HepG2 (cell line): ENCODE measurements around the gene NEURL2. TPM values are rescaled to one million over a fixed set of nuclear protein-coding genes. Genes with fewer than 3 reads are reported as not detected.

ENCODE experiments used
- CCAR2 ChIP-seq: fragments of 200-400 bp; formaldehyde crosslinking; optimal IDR thresholded peaks from 2 replicates; pipeline ENCODE3; 2018; ENCODE audit warnings: low read depth, mild to moderate bottlenecking, low read length, moderate library complexity
- FOSL1 ChIP-seq: sonication (generic); formaldehyde crosslinking; IDR thresholded peaks from 2 replicates; pipeline ENCODE4 v1.9.0; 2021; ENCODE audit warnings: missing genetic modification reagents, borderline replicate concordance
- POLR2G ChIP-seq: fragments of 200-400 bp; formaldehyde crosslinking; IDR thresholded peaks from 2 replicates; pipeline ENCODE4 v1.6.1; 2018; ENCODE audit warnings: mild to moderate bottlenecking, low read depth, low read length, moderate library complexity
- RFX5 ChIP-seq: IDR thresholded peaks from 2 replicates; pipeline ENCODE4 v1.6.1; 2011; ENCODE audit warnings: low read depth, low read length, improper control_type of control experiment
- SAP130 ChIP-seq: IDR thresholded peaks from 2 replicates; pipeline ENCODE4 v1.6.1; 2016; ENCODE audit warnings: low read depth
- SMAD1 ChIP-seq: sonication (generic); formaldehyde crosslinking; IDR thresholded peaks from 2 replicates; pipeline ENCODE4 v1.4.0; 2020; ENCODE audit warnings: missing genetic modification reagents, low read depth, mild to moderate bottlenecking, borderline replicate concordance
- ZKSCAN5 ChIP-seq: sonication (generic); formaldehyde crosslinking; IDR thresholded peaks from 2 replicates; pipeline ENCODE4 v1.5.1; 2020; ENCODE audit warnings: mild to moderate bottlenecking, missing genetic modification reagents
- ZMAT3 ChIP-seq: sonication (generic); formaldehyde crosslinking; conservative IDR thresholded peaks from 2 replicates; pipeline ENCODE4 v1.7.0; 2021; ENCODE audit warnings: missing genetic modification reagents
- ZNF558 ChIP-seq: sonication (generic); formaldehyde crosslinking; IDR thresholded peaks from 2 replicates; pipeline ENCODE4 v1.9.0; 2022; ENCODE audit warnings: mild to moderate bottlenecking, missing genetic modification reagents, borderline replicate concordance
- ZNF564 ChIP-seq: sonication (generic); formaldehyde crosslinking; IDR thresholded peaks from 2 replicates; pipeline ENCODE4 v1.8.1; 2023; ENCODE audit warnings: mild to moderate bottlenecking, missing genetic modification reagents
- ZNF670 ChIP-seq: sonication (generic); formaldehyde crosslinking; IDR thresholded peaks from 2 replicates; pipeline ENCODE4 v1.8.0; 2022; ENCODE audit warnings: mild to moderate bottlenecking, missing genetic modification reagents, borderline replicate concordance
- ZNF816 ChIP-seq: sonication (generic); formaldehyde crosslinking; IDR thresholded peaks from 2 replicates; pipeline ENCODE4 v1.8.0; 2022; ENCODE audit warnings: missing genetic modification reagents, mild to moderate bottlenecking, borderline replicate concordance
- polyA plus RNA-seq, 8 experiments: library from polyadenylated mRNA; depleted of rRNA in 3 of 8; stranded (reverse) in 7 of 8; unstranded in 1 of 8; fragments of >200 nt; fragmentation: Illumina TruSeq in 4 of 8; extraction: Trizol in 4 of 8; gene quantifications; 2 replicates each; pipeline versions ENCODE4 v1.2.1 to v1.2.3, GENCODE V29; 2011 to 2016; ENCODE audit warnings: low read depth in 4 of 8, missing spikeins in 1 of 8, mixed read lengths in 1 of 8; ENCODE audit not compliant: insufficient read depth in 1 of 8
- total RNA-seq, 5 experiments: library from RNA; depleted of rRNA; stranded (reverse); fragments of >200 nt; fragmentation: Illumina TruSeq; extraction: Trizol; gene quantifications; 2 replicates each; pipeline ENCODE4 v1.2.3, GENCODE V29; 2016; ENCODE audit warnings: low read depth in 1 of 5
- TF ChIP-seq, protein P1 (sequence below): sonication (generic); formaldehyde crosslinking; IDR thresholded peaks from 2 replicates; pipeline ENCODE4 v1.5.0; 2020; ENCODE audit warnings: missing genetic modification reagents
- TF ChIP-seq, protein P2 (sequence below): sonication (generic); formaldehyde crosslinking; IDR thresholded peaks from 2 replicates; pipeline ENCODE4 v1.8.1; 2023; ENCODE audit warnings: mild to moderate bottlenecking, missing genetic modification reagents, borderline replicate concordance
- TF ChIP-seq, protein P3 (sequence below): IDR thresholded peaks from 2 replicates; pipeline ENCODE4 v1.6.1; 2016; ENCODE audit warnings: missing biosample characterization, missing genetic modification reagents, low read depth
- TF ChIP-seq, protein P4 (sequence below): sonication (generic); formaldehyde crosslinking; IDR thresholded peaks from 2 replicates; pipeline ENCODE4 v1.4.0; 2020; ENCODE audit warnings: mild to moderate bottlenecking, low read depth, missing genetic modification reagents
- TF ChIP-seq, protein P5 (sequence below): sonication (generic); formaldehyde crosslinking; IDR thresholded peaks from 2 replicates; pipeline ENCODE4 v1.5.1; 2020; ENCODE audit warnings: missing genetic modification reagents, mild to moderate bottlenecking, borderline replicate concordance
- TF ChIP-seq, protein P6 (sequence below): sonication (generic); formaldehyde crosslinking; IDR thresholded peaks from 2 replicates; pipeline ENCODE4 v1.4.0; 2020; ENCODE audit warnings: mild to moderate bottlenecking, missing genetic modification reagents, borderline replicate concordance

Gene NEURL2
- total and polyA plus RNA-seq, 2 of the 13 experiments (the other 11 are each of a cell fraction or from before 2014, with no cell fraction given) = 7.2 to 9.7 TPM

DNA sequence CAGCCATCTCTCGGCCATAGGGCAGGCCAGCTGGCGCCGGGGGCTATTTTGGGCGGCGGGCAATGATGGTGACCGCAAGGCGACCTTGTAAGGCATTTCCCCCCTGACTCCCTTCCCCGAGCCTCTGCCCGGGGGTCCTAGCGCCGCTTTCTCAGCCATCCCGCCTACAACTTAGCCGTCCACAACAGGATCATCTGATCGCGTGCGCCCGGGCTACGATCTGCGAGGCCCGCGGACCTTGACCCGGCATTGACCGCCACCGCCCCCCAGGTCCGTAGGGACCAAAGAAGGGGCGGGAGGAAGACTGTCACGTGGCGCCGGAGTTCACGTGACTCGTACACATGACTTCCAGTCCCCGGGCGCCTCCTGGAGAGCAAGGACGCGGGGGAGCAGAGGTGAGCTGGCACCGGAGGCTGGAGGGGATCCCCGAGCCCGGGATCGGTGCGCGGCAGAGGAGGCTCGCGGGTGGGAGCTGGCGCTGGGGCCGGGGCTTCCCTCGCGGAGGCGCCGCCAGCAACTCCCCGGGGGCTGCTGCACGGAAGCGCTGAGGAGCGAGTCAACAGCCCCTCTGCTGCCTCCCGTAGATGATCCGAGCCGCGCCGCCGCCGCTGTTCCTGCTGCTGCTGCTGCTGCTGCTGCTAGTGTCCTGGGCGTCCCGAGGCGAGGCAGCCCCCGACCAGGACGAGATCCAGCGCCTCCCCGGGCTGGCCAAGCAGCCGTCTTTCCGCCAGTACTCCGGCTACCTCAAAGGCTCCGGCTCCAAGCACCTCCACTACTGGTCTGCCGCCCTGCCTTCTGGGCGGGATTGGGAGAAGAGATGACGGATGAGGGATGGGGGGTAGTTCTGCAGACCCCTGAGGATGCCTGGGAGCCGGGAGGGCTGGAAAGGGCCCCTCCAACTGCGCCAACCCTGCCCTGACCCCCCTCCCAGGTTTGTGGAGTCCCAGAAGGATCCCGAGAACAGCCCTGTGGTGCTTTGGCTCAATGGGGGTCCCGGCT is at the start of gene NEURL2, which contains the start of gene CTSA (continued):
- TF ChIP-seq, protein P1, sequence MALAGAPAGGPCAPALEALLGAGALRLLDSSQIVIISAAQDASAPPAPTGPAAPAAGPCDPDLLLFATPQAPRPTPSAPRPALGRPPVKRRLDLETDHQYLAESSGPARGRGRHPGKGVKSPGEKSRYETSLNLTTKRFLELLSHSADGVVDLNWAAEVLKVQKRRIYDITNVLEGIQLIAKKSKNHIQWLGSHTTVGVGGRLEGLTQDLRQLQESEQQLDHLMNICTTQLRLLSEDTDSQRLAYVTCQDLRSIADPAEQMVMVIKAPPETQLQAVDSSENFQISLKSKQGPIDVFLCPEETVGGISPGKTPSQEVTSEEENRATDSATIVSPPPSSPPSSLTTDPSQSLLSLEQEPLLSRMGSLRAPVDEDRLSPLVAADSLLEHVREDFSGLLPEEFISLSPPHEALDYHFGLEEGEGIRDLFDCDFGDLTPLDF (CRISPR knock-in tag) = peak; percentile 98
- TF ChIP-seq ZNF558 (CRISPR knock-in tag) = peak; percentile 99
- peak; percentile 23 for TF ChIP-seq FOSL1 (CRISPR knock-in tag)
- TF ChIP-seq, protein P2, sequence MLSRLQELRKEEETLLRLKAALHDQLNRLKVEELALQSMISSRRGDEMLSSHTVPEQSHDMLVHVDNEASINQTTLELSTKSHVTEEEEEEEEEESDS = peak; percentile 98
- TF ChIP-seq ZNF564 (CRISPR knock-in tag) = peak; percentile 98
- peak; percentile 90; the same call in 1 of the 2 replicates for TF ChIP-seq SMAD1
- TF ChIP-seq RFX5 = no peak
- TF ChIP-seq, protein P3, sequence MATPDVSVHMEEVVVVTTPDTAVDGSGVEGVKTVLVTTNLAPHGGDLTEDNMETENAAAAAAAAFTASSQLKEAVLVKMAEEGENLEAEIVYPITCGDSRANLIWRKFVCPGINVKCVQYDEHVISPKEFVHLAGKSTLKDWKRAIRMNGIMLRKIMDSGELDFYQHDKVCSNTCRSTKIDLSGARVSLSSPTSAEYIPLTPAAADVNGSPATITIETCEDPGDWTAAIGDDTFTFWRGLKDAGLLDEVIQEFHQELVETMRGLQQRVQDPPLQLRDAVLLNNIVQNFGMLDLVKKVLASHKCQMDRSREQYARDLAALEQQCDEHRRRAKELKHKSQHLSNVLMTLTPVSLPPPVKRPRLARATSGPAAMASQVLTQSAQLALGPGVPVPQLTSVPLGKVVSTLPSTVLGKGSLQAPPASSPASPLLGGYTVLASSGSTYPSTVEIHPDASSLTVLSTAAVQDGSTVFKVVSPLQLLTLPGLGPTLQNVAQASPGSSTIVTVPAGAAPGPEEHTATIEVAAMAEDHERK (CRISPR knock-in tag) = peak; percentile 58
- TF ChIP-seq, protein P4, sequence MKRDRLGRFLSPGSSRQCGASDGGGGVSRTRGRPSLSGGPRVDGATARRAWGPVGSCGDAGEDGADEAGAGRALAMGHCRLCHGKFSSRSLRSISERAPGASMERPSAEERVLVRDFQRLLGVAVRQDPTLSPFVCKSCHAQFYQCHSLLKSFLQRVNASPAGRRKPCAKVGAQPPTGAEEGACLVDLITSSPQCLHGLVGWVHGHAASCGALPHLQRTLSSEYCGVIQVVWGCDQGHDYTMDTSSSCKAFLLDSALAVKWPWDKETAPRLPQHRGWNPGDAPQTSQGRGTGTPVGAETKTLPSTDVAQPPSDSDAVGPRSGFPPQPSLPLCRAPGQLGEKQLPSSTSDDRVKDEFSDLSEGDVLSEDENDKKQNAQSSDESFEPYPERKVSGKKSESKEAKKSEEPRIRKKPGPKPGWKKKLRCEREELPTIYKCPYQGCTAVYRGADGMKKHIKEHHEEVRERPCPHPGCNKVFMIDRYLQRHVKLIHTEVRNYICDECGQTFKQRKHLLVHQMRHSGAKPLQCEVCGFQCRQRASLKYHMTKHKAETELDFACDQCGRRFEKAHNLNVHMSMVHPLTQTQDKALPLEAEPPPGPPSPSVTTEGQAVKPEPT (CRISPR knock-in tag) = peak; percentile 98
- peak; percentile 100 for TF ChIP-seq SAP130 (CRISPR knock-in tag)
- peak; percentile 60; the same call in 1 of the 2 replicates for TF ChIP-seq ZNF816 (CRISPR knock-in tag)
- peak; percentile 99 for TF ChIP-seq POLR2G
- no peak; the same call in 1 of the 2 replicates for TF ChIP-seq ZKSCAN5 (CRISPR knock-in tag)
- peak; percentile 99 for TF ChIP-seq ZMAT3 (CRISPR knock-in tag)
- 0 out of 2 replicates have a peak, but pooled peaks have one; percentile 82 for TF ChIP-seq ZNF670 (CRISPR knock-in tag)
- no peak for TF ChIP-seq CCAR2
- TF ChIP-seq, protein P5, sequence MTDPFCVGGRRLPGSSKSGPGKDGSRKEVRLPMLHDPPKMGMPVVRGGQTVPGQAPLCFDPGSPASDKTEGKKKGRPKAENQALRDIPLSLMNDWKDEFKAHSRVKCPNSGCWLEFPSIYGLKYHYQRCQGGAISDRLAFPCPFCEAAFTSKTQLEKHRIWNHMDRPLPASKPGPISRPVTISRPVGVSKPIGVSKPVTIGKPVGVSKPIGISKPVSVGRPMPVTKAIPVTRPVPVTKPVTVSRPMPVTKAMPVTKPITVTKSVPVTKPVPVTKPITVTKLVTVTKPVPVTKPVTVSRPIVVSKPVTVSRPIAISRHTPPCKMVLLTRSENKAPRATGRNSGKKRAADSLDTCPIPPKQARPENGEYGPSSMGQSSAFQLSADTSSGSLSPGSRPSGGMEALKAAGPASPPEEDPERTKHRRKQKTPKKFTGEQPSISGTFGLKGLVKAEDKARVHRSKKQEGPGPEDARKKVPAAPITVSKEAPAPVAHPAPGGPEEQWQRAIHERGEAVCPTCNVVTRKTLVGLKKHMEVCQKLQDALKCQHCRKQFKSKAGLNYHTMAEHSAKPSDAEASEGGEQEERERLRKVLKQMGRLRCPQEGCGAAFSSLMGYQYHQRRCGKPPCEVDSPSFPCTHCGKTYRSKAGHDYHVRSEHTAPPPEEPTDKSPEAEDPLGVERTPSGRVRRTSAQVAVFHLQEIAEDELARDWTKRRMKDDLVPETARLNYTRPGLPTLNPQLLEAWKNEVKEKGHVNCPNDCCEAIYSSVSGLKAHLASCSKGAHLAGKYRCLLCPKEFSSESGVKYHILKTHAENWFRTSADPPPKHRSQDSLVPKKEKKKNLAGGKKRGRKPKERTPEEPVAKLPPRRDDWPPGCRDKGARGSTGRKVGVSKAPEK (CRISPR knock-in tag) = no peak; the same call in none of the 2 replicates
- TF ChIP-seq, protein P6, sequence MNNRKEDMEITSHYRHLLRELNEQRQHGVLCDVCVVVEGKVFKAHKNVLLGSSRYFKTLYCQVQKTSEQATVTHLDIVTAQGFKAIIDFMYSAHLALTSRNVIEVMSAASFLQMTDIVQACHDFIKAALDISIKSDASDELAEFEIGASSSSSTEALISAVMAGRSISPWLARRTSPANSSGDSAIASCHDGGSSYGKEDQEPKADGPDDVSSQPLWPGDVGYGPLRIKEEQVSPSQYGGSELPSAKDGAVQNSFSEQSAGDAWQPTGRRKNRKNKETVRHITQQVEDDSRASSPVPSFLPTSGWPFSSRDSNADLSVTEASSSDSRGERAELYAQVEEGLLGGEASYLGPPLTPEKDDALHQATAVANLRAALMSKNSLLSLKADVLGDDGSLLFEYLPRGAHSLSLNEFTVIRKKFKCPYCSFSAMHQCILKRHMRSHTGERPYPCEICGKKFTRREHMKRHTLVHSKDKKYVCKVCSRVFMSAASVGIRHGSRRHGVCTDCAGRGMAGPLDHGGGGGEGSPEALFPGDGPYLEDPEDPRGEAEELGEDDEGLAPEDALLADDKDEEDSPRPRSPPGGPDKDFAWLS (CRISPR knock-in tag) = peak; percentile 98
